PC-9 (cell line): ENCODE measurements around the gene FAM20C. TPM values are rescaled to one million over a fixed set of nuclear protein-coding genes. Genes with fewer than 3 reads are reported as not detected.
A peak's percentile ranks its signal among the peaks of the same experiment; 100 is the strongest.

Source experiments
- BruUV-seq: library from RNA; stranded (reverse); fragments of 400-500 nt; replicated peaks from 2 replicates; lab custom pipeline; 2021; lab: Mats Ljungman, UMichigan
- CTCF ChIA-PET: fragments of 300-600 bp; sonication (Branson Sonifier 250); formaldehyde crosslinking; loops from one replicate; lab custom pipeline; 2022; ENCODE audit warnings: antibody characterized with exemption; lab: Charles Lee
- POLR2A ChIA-PET: fragments of 300-600 bp; sonication (Branson Sonifier 250); formaldehyde crosslinking; loops from one replicate; lab custom pipeline; 2022; ENCODE audit warnings: antibody characterized with exemption; ENCODE audit not compliant: unreplicated experiment; lab: Charles Lee
- DNase-seq, 2 experiments: peaks; one replicate each; pipeline versions ENCODE4 v3.0.0 to v3.0.0-alpha.2; 2015 to 2022; ENCODE audit warnings: mixed read lengths in 1 of 2
- H2AFZ ChIP-seq: fragments of 200-600 bp; sonication (generic); 2 replicates; pipeline ENCODE4 v1.8.1; 2017; ENCODE audit warnings: antibody characterized with exemption
- H3F3A ChIP-seq: fragments of 200-600 bp; sonication (generic); 2 replicates; pipeline ENCODE4 v1.8.1; 2017; ENCODE audit warnings: antibody characterized with exemption, mild to moderate bottlenecking, low read depth; ENCODE audit not compliant: insufficient read depth
- H3K27ac ChIP-seq: fragments of 200-600 bp; sonication (generic); 2 replicates; pipeline ENCODE4 v1.6.1; 2016; ENCODE audit warnings: mixed run types
- H3K27me3 ChIP-seq: fragments of 200-600 bp; sonication (generic); 2 replicates; pipeline ENCODE4 v1.6.1; 2016; ENCODE audit warnings: low read depth, mixed run types; ENCODE audit not compliant: insufficient read depth
- H3K36me3 ChIP-seq: fragments of 200-600 bp; sonication (generic); 2 replicates; pipeline ENCODE4 v1.6.1; 2016; ENCODE audit warnings: low read depth, mixed run types
- H3K4me1 ChIP-seq: fragments of 200-600 bp; sonication (generic); replicated peaks from 2 replicates; pipeline ENCODE4 v1.6.1; 2016; ENCODE audit warnings: mixed run types; ENCODE audit not compliant: insufficient read depth
- H3K4me2 ChIP-seq: fragments of 200-600 bp; sonication (generic); 2 replicates; pipeline ENCODE4 v1.6.1; 2017; ENCODE audit warnings: mixed run types
- H3K4me3 ChIP-seq: fragments of 200-600 bp; sonication (generic); 2 replicates; pipeline ENCODE4 v1.6.1; 2016; ENCODE audit warnings: mixed run types
- H3K79me2 ChIP-seq: fragments of 200-600 bp; sonication (generic); 2 replicates; pipeline ENCODE4 v1.6.1; 2017; ENCODE audit warnings: low read depth, mixed run types
- H3K9me2 ChIP-seq: fragments of 200-600 bp; sonication (generic); 2 replicates; pipeline ENCODE4 v1.8.1; 2017; ENCODE audit warnings: mild to moderate bottlenecking; ENCODE audit not compliant: insufficient read depth
- H3K9me3 ChIP-seq: fragments of 200-600 bp; sonication (generic); 2 replicates; pipeline ENCODE4 v1.8.1; 2016; ENCODE audit warnings: low read depth; ENCODE audit not compliant: insufficient read depth
- H4K20me1 ChIP-seq: fragments of 200-600 bp; sonication (generic); 2 replicates; pipeline ENCODE4 v1.8.1; 2017; ENCODE audit not compliant: insufficient read depth
- CTCF ChIP-seq: fragments of 200-600 bp; sonication (generic); conservative IDR thresholded peaks from 2 replicates; pipeline ENCODE4 v1.6.1; 2017; ENCODE audit warnings: mixed run types, antibody characterized with exemption, mild to moderate bottlenecking, moderate library complexity
- EZH2 ChIP-seq: fragments of 200-600 bp; sonication (generic); IDR thresholded peaks from 2 replicates; pipeline ENCODE4 v1.8.0; 2017; ENCODE audit warnings: antibody characterized with exemption, low read depth
- intact Hi-C: fragments of 100-400 bp; cut with micrococcal nuclease; formaldehyde crosslinking; loops from one replicate; pipeline ENCODE4 v1.10.0; 2022; ENCODE audit not compliant: unreplicated experiment
- total RNA-seq: library from RNA; stranded (reverse); gene quantifications from 2 replicates; pipeline ENCODE4 v1.2.3, GENCODE V29; 2021

Gene FAM20C
- total RNA-seq, 1 experiment from 2014 or later = 31.0 TPM

DNA sequence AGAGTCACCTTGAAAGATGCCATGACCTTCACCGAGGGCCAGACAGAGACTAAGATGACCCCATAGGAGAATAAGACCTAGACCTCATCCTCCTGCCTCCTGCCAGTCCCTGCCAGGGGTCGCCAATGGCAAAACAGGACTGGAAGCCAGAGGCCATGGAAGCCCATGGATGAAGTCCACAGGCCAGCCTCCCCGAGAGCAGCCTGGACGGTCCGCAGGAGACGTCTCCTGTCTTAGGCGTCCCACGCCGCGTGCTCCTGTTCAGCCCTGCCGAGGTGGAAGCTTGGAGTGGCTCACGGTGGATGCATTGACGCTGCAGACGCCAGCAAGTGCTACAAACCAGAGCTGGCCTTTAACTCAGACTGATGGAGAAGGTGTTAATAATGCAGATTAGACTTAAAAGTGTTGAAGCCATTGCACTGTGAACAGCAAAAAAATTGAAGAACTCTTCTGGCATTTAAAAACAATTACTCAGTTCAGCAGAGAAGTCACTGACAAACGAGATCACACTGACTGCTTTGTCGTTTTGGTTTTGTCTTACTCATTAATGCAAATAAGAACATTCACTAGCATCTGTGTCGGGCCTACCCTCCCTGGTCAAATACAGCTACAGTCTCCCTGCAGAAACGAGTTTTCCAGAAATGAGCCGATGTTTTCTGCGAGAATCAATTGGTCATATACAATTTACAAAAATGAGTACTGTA is 38.1 kb upstream of the FAM20C start:
- H3F3A ChIP-seq = peaks cover 17% of the 10 kb centered on the region; the same call in 1 of the 2 replicates
- H3K27ac ChIP-seq = no peak overlapping the region
- H3K4me1 ChIP-seq = peaks cover 27% of the 10 kb centered on the region
- H4K20me1 ChIP-seq = no peaks in the 10 kb centered on the region
- BruUV-seq = no TSS peak
- ChIA-PET POLR2A (interaction anchor here (0.7 kb wide), 1 partner anchor 79 kb away, joined by 6 read pairs; no protein-coding TSS in a partner anchor), CTCF (no interaction called here)
- H3K9me2 ChIP-seq = no peaks in the 10 kb centered on the region
- no peaks in the 10 kb centered on the region for H3K9me3 ChIP-seq
- H2AFZ ChIP-seq = no peak overlapping the region
- no peak overlapping the region for H3K4me2 ChIP-seq
- no peaks in the 10 kb centered on the region for H3K27me3 ChIP-seq
- no peak for DNase-seq
- intact Hi-C loops = no loop called here
- no peaks in the 10 kb centered on the region for H3K36me3 ChIP-seq
- H3K79me2 ChIP-seq = 0 out of 2 replicates have a peak, but pooled peaks cover 10% of the 10 kb centered on the region
- no peak overlapping the region for H3K4me3 ChIP-seq
- TF ChIP-seq EZH2 (no peak), CTCF (no peak)

GRCh38 chr7:155469-155900 is 36.9 kb upstream of the FAM20C start:
- no TSS peak for BruUV-seq
- POLR2A ChIA-PET = no interaction called here
- H2AFZ ChIP-seq = no peak overlapping the region
- H3K36me3 ChIP-seq = no peaks in the 10 kb centered on the region
- H3K4me2 ChIP-seq = 0 out of 2 replicates have a peak overlapping the region, but pooled peaks have one; percentile 1
- H4K20me1 ChIP-seq = no peaks in the 10 kb centered on the region
- H3K4me1 ChIP-seq = peaks cover 18% of the 10 kb centered on the region
- no peak for TF ChIP-seq CTCF
- no peak for TF ChIP-seq EZH2
- H3K27ac ChIP-seq = no peak overlapping the region
- no peaks in the 10 kb centered on the region for H3K9me3 ChIP-seq
- H3F3A ChIP-seq = peaks cover 10% of the 10 kb centered on the region; the same call in 1 of the 2 replicates
- peaks cover 3% of the 10 kb centered on the region; the same call in 1 of the 2 replicates for H3K27me3 ChIP-seq
- H3K4me3 ChIP-seq = no peak overlapping the region
- no peak for DNase-seq
- no peaks in the 10 kb centered on the region for H3K9me2 ChIP-seq
- intact Hi-C loops = no loop called here
- 0 out of 2 replicates have a peak, but pooled peaks cover 6% of the 10 kb centered on the region for H3K79me2 ChIP-seq
- CTCF ChIA-PET = no interaction called here

- H2AFZ ChIP-seq = no peak overlapping the region
- no peaks in the 10 kb centered on the region for H3K79me2 ChIP-seq
- H3K27me3 ChIP-seq = peaks cover 9% of the 10 kb centered on the region
- H3K4me1 ChIP-seq = peaks cover 13% of the 10 kb centered on the region
- CTCF ChIA-PET = interaction anchor here (0.7 kb wide), 1 partner anchor 80 kb away, joined by 5 read pairs; no protein-coding TSS in a partner anchor
- H3K36me3 ChIP-seq = no peaks in the 10 kb centered on the region
- H3K9me2 ChIP-seq = no peaks in the 10 kb centered on the region
- TF ChIP-seq EZH2 (no peak), CTCF (no peak)
- H3F3A ChIP-seq = peaks cover 10% of the 10 kb centered on the region; the same call in 1 of the 2 replicates
- POLR2A ChIA-PET = no interaction called here
- H3K4me3 ChIP-seq = no peak overlapping the region
- no peaks in the 10 kb centered on the region for H4K20me1 ChIP-seq
- no peak overlapping the region for H3K27ac ChIP-seq
- no peak for DNase-seq
- no TSS peak for BruUV-seq
- H3K4me2 ChIP-seq = no peak overlapping the region
- no peaks in the 10 kb centered on the region for H3K9me3 ChIP-seq
- intact Hi-C loops = no loop called here
These were observed 36.0 kb upstream of the FAM20C start for GRCh38 chr7:156111-157007.
